Measurements from ENCODE around the gene CAMK2G.

DNA sequence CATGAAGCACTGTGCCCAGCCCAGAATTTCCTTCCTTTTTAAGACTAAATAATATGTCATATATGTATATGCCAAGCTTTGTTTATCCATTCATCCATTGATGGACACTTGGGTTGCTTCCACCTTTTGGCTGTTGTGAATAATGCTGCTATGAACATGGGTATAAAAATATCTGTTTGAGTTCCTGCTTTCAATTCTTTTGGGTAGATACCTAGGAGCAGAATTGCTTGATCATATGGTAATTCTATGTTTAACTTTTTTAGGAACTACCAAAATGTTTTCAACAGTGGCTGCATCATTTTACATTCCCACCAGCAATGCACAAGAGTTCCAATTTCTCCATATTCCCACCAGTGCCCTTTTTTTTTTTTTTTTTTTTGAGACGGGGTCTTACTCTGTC is 23.3 kb upstream of the CAMK2G start:
- TF ChIP-seq CTCF (IDR thresholded peaks at IDR 0.05) (no peak), TAF1 (IDR thresholded peaks at IDR 0.05; ENCODE audit: borderline replicate concordance, low read depth, low read length) (no peak), MAX (IDR thresholded peaks at IDR 0.05; ENCODE audit: low read depth) (no peak), SIN3A (IDR thresholded peaks at IDR 0.05; ENCODE audit: borderline replicate concordance, low read depth, low read length) (no peak), RAD21 (IDR thresholded peaks at IDR 0.05; ENCODE audit: low read length) (no peak), FOXM1 (IDR thresholded peaks at IDR 0.05; ENCODE audit: low read depth) (no peak), REST (IDR thresholded peaks at IDR 0.05; ENCODE audit: low read depth, low read length) (no peak)
- TF ChIP-seq, protein P1, sequence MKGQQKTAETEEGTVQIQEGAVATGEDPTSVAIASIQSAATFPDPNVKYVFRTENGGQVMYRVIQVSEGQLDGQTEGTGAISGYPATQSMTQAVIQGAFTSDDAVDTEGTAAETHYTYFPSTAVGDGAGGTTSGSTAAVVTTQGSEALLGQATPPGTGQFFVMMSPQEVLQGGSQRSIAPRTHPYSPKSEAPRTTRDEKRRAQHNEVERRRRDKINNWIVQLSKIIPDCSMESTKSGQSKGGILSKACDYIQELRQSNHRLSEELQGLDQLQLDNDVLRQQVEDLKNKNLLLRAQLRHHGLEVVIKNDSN (IDR thresholded peaks at IDR 0.05; ENCODE audit: borderline replicate concordance, low read depth) = no peak
